Measurements from ENCODE around the gene GLI3.

DNA sequence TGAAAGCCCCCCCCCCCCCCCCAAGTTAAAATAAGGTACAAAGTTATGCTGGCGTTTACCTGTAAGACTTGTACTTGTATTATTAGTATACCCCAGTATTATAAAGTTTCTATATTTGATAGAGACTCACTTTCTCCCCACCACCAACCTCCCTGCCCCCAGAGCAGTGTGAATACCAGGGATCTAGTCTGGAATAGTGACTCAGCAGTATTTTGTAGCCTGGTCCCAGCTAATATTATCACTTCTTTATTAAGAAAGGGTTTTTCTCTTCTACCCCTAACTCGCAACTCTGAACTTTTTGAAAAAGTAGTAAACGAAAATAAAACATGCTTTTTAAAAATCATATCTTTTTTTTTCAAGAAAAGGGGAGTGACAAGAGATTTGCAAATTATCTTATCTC, 26.7 kb downstream of the GLI3 start:
- TF ChIP-seq, protein P1, sequence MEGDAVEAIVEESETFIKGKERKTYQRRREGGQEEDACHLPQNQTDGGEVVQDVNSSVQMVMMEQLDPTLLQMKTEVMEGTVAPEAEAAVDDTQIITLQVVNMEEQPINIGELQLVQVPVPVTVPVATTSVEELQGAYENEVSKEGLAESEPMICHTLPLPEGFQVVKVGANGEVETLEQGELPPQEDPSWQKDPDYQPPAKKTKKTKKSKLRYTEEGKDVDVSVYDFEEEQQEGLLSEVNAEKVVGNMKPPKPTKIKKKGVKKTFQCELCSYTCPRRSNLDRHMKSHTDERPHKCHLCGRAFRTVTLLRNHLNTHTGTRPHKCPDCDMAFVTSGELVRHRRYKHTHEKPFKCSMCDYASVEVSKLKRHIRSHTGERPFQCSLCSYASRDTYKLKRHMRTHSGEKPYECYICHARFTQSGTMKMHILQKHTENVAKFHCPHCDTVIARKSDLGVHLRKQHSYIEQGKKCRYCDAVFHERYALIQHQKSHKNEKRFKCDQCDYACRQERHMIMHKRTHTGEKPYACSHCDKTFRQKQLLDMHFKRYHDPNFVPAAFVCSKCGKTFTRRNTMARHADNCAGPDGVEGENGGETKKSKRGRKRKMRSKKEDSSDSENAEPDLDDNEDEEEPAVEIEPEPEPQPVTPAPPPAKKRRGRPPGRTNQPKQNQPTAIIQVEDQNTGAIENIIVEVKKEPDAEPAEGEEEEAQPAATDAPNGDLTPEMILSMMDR (IDR thresholded peaks at IDR 0.05), result no peak
- TF ChIP-seq POLR2A (IDR thresholded peaks at IDR 0.05), result no peak
